GM23338 (cell line): ENCODE results near the gene CELF4. TPM values are rescaled to one million over a fixed set of nuclear protein-coding genes. Genes with fewer than 3 reads are reported as not detected.

Experiments
- ATAC-seq: fragments of 200-7000 bp; cut with Tn5 transposase; 3 replicates; pipeline ENCODE4 v1.9.1; 2020
- DNase-seq: peaks from one replicate; pipeline ENCODE4 v3.0.0-alpha.2; 2015; ENCODE audit warnings: low spot score
- H2AFZ ChIP-seq: fragments of 200-600 bp; sonication (generic); 2 replicates; pipeline ENCODE4 v1.8.0; 2016; ENCODE audit warnings: antibody characterized with exemption, mild to moderate bottlenecking, moderate library complexity
- H3F3A ChIP-seq: fragments of 200-600 bp; sonication (generic); replicated peaks from 2 replicates; pipeline ENCODE4 v1.8.0; 2017; ENCODE audit warnings: antibody characterized with exemption, mixed run types, low read depth
- H3K27ac ChIP-seq: fragments of 200-600 bp; sonication (generic); 2 replicates; pipeline ENCODE4 v1.6.1; 2016; ENCODE audit warnings: low read depth
- H3K27me3 ChIP-seq: fragments of 200-600 bp; sonication (generic); 2 replicates; pipeline ENCODE4 v1.8.0; 2016; ENCODE audit warnings: mild to moderate bottlenecking, mixed run types, moderate library complexity; ENCODE audit not compliant: insufficient read depth
- H3K36me3 ChIP-seq: fragments of 200-600 bp; sonication (generic); 2 replicates; pipeline ENCODE4 v1.8.0; 2016; ENCODE audit warnings: mild to moderate bottlenecking; ENCODE audit not compliant: insufficient read depth
- H3K4me1 ChIP-seq: fragments of 200-600 bp; sonication (generic); 2 replicates; pipeline ENCODE4 v1.8.0; 2016; ENCODE audit warnings: mild to moderate bottlenecking, moderate library complexity; ENCODE audit not compliant: insufficient read depth
- H3K4me2 ChIP-seq: fragments of 200-600 bp; sonication (generic); 2 replicates; pipeline ENCODE4 v1.7.1; 2017; ENCODE audit warnings: mixed run types
- H3K4me3 ChIP-seq: fragments of 200-600 bp; sonication (generic); 2 replicates; pipeline ENCODE4 v1.6.1; 2016; ENCODE audit warnings: mixed run types
- H3K79me2 ChIP-seq: fragments of 200-600 bp; sonication (generic); replicated peaks from 2 replicates; pipeline ENCODE4 v1.8.0; 2017; ENCODE audit warnings: mild to moderate bottlenecking; ENCODE audit not compliant: insufficient read depth
- H3K9me2 ChIP-seq: fragments of 200-600 bp; sonication (generic); 2 replicates; pipeline ENCODE4 v1.8.0; 2017; ENCODE audit not compliant: insufficient read depth
- H4K20me1 ChIP-seq: fragments of 200-600 bp; sonication (generic); replicated peaks from 2 replicates; pipeline ENCODE4 v1.8.0; 2017; ENCODE audit warnings: mild to moderate bottlenecking; ENCODE audit not compliant: insufficient read depth
- H3K27ac Mint-ChIP-seq: 2 replicates; pipeline ENCODE4 v1.8.0; 2020; ENCODE audit warnings: inconsistent platforms, mild to moderate bottlenecking, moderate library complexity, mixed read lengths
- H3K27me3 Mint-ChIP-seq: 3 replicates; pipeline ENCODE4 v1.8.0; 2022; ENCODE audit warnings: low read depth, mild to moderate bottlenecking, moderate library complexity, mixed read lengths, inconsistent platforms; ENCODE audit not compliant: insufficient read depth, poor library complexity
- H3K36me3 Mint-ChIP-seq: 3 replicates; pipeline ENCODE4 v1.8.0; 2021; ENCODE audit warnings: low read depth, mild to moderate bottlenecking, inconsistent platforms, moderate library complexity, mixed read lengths
- H3K4me1 Mint-ChIP-seq: 3 replicates; pipeline ENCODE4 v1.8.0; 2020; ENCODE audit warnings: mild to moderate bottlenecking, inconsistent platforms, mixed read lengths
- H3K4me3 Mint-ChIP-seq: 3 replicates; pipeline ENCODE4 v1.8.0; 2021; ENCODE audit warnings: moderate library complexity, mild to moderate bottlenecking, inconsistent platforms, mixed read lengths
- H3K9me3 Mint-ChIP-seq: 3 replicates; pipeline ENCODE4 v1.8.0; 2020; ENCODE audit warnings: moderate library complexity, mild to moderate bottlenecking, inconsistent platforms, mixed read lengths
- CREB1 ChIP-seq: fragments of 250-450 bp; sonication (Bioruptor Pico); IDR thresholded peaks from 2 replicates; pipeline ENCODE4 v1.5.0; 2020; ENCODE audit warnings: low read depth, mild to moderate bottlenecking, moderate library complexity
- EZH2 ChIP-seq: fragments of 200-600 bp; sonication (generic); IDR thresholded peaks from one replicate; pipeline ENCODE4 v1.8.0; 2017; ENCODE audit warnings: antibody characterized with exemption, mild to moderate bottlenecking, low read depth; ENCODE audit not compliant: unreplicated experiment
- EZH2phosphoT487 ChIP-seq: fragments of 200-600 bp; sonication (generic); IDR thresholded peaks from one replicate; pipeline ENCODE4 v1.8.1; 2018; ENCODE audit warnings: antibody characterized with exemption; ENCODE audit not compliant: unreplicated experiment
- JUNB ChIP-seq: IDR thresholded peaks from one replicate; pipeline ENCODE4 v1.6.1; 2016; ENCODE audit warnings: antibody characterized with exemption; ENCODE audit not compliant: unreplicated experiment
- NANOG ChIP-seq: IDR thresholded peaks from 2 replicates; pipeline ENCODE4 v1.6.1; 2016; ENCODE audit warnings: antibody characterized with exemption, borderline replicate concordance
- POLR2AphosphoS5 ChIP-seq: IDR thresholded peaks from 2 replicates; pipeline ENCODE4 v1.6.1; 2016; ENCODE audit warnings: antibody characterized with exemption, low read depth
- STAT1 ChIP-seq: IDR thresholded peaks from one replicate; pipeline ENCODE4 v1.6.1; 2016; ENCODE audit warnings: antibody characterized with exemption; ENCODE audit not compliant: unreplicated experiment
- ZNF114 ChIP-seq: fragments of 250-450 bp; sonication (Bioruptor Pico); IDR thresholded peaks from 2 replicates; pipeline ENCODE4 v1.5.0; 2020; ENCODE audit warnings: mild to moderate bottlenecking, moderate library complexity
- ZNF331 ChIP-seq: fragments of 250-450 bp; sonication (Bioruptor Pico); IDR thresholded peaks from 2 replicates; pipeline ENCODE4 v1.5.0; 2020; ENCODE audit warnings: low read depth, mild to moderate bottlenecking, moderate library complexity
- polyA plus RNA-seq: library from polyadenylated mRNA; unstranded; fragments of >200 nt; fragmentation: Nextera tagmentation; extraction: Ambion mirVana; gene quantifications from 2 replicates; pipeline ENCODE4 v1.2.1, GENCODE V29; 2016
- total RNA-seq: library from RNA; depleted of rRNA; stranded (reverse); fragments of >200 nt; shearing (Covaris generic); gene quantifications from 2 replicates; pipeline ENCODE4 v1.2.3, GENCODE V29; 2014
- TF ChIP-seq, protein P1 (sequence below), 2 experiments: fragments of 200-600 bp in 1 of 2; sonication (generic) in 1 of 2; conservative IDR thresholded peaks; 2 replicates each; pipeline versions ENCODE4 v1.5.1 to v1.6.1; 2016 to 2017; ENCODE audit warnings: antibody characterized with exemption in 2 of 2, low read depth in 2 of 2, mild to moderate bottlenecking in 2 of 2, moderate library complexity in 1 of 2
- TF ChIP-seq, protein P2 (sequence below): IDR thresholded peaks from one replicate; pipeline ENCODE4 v1.6.1; 2018; ENCODE audit warnings: antibody characterized with exemption; ENCODE audit not compliant: unreplicated experiment
- TF ChIP-seq, protein P3 (sequence below): fragments of 250-450 bp; sonication (Bioruptor Pico); IDR thresholded peaks from 2 replicates; pipeline ENCODE4 v1.5.0; 2020; ENCODE audit warnings: mild to moderate bottlenecking, moderate library complexity
- TF ChIP-seq, protein P4 (sequence below): IDR thresholded peaks from 2 replicates; pipeline ENCODE4 v1.6.1; 2016; ENCODE audit warnings: antibody characterized with exemption

The CELF4 gene
- total and polyA plus RNA-seq, 2 experiments from 2014 or later: 2.6 to 6.7 TPM

DNA sequence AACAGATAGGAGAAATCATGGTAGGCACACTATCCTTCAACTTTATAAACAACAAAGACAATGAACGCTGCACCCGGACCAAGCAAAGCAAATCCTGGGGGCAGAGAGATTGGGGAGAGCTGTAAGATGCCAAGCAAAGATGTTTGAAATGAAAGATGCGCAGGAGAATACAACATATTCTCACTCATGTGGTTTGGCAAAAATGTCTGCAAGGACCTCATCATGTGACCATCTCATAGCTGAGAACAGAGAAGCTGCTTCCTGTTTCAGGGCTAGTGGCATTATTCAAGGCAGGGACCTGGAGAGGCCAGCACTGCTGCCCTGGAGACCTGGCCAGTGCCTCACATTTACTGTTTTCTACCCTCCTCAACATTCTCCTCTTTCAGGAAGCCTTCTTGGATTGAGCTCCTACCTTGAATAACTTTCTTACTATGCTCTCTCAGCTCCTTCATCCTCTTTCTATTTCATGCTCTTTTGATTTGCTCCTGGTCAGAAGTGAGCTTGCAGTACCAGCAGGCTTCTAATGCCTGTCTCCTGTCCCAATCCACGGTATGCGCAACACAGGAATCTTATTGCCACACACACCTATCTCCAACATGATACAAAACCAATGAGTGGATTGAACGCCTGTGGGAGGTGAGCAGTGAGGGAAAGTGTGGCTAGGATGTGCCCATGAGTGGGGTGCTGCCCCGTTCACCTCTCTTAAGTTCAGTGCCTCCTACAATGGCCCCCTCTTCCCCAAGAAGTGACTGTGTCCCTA is 133.0 kb downstream of the CELF4 start:
- Mint-ChIP-seq H3K27ac (no peak overlapping the region), H3K36me3 (no peaks in the 10 kb centered on the region)

More for the DNA sequence above, 133.0 kb downstream of the CELF4 start:
- DNase-seq: no peak
- peaks cover 7% of the 10 kb centered on the region; the same call in 2 of the 3 replicates for H3K4me1 Mint-ChIP-seq
- H3K9me2 ChIP-seq: no peaks in the 10 kb centered on the region
- H3K36me3 ChIP-seq: no peaks in the 10 kb centered on the region; the same call in 1 of the 2 replicates
- no peak overlapping the region for H3K27ac ChIP-seq
- H3K79me2 ChIP-seq: no peaks in the 10 kb centered on the region
- H3K9me3 Mint-ChIP-seq: no peaks in the 10 kb centered on the region
- no peaks in the 10 kb centered on the region for H3K27me3 ChIP-seq
- no peak for ATAC-seq
- H3F3A ChIP-seq: no peaks in the 10 kb centered on the region
- TF ChIP-seq ZNF331 (CRISPR knock-in tag) (no peak), NANOG (no peak), JUNB (no peak), STAT1 (no peak), EZH2phosphoT487 (no peak), CREB1 (CRISPR knock-in tag) (no peak), POLR2AphosphoS5 (no peak), EZH2 (no peak), ZNF114 (CRISPR knock-in tag) (no peak)
- TF ChIP-seq, protein P1, sequence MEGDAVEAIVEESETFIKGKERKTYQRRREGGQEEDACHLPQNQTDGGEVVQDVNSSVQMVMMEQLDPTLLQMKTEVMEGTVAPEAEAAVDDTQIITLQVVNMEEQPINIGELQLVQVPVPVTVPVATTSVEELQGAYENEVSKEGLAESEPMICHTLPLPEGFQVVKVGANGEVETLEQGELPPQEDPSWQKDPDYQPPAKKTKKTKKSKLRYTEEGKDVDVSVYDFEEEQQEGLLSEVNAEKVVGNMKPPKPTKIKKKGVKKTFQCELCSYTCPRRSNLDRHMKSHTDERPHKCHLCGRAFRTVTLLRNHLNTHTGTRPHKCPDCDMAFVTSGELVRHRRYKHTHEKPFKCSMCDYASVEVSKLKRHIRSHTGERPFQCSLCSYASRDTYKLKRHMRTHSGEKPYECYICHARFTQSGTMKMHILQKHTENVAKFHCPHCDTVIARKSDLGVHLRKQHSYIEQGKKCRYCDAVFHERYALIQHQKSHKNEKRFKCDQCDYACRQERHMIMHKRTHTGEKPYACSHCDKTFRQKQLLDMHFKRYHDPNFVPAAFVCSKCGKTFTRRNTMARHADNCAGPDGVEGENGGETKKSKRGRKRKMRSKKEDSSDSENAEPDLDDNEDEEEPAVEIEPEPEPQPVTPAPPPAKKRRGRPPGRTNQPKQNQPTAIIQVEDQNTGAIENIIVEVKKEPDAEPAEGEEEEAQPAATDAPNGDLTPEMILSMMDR (conservative IDR thresholded peaks at IDR 0.05; ENCODE audit: low read depth in 2 of 2): no peak
- TF ChIP-seq, protein P2, sequence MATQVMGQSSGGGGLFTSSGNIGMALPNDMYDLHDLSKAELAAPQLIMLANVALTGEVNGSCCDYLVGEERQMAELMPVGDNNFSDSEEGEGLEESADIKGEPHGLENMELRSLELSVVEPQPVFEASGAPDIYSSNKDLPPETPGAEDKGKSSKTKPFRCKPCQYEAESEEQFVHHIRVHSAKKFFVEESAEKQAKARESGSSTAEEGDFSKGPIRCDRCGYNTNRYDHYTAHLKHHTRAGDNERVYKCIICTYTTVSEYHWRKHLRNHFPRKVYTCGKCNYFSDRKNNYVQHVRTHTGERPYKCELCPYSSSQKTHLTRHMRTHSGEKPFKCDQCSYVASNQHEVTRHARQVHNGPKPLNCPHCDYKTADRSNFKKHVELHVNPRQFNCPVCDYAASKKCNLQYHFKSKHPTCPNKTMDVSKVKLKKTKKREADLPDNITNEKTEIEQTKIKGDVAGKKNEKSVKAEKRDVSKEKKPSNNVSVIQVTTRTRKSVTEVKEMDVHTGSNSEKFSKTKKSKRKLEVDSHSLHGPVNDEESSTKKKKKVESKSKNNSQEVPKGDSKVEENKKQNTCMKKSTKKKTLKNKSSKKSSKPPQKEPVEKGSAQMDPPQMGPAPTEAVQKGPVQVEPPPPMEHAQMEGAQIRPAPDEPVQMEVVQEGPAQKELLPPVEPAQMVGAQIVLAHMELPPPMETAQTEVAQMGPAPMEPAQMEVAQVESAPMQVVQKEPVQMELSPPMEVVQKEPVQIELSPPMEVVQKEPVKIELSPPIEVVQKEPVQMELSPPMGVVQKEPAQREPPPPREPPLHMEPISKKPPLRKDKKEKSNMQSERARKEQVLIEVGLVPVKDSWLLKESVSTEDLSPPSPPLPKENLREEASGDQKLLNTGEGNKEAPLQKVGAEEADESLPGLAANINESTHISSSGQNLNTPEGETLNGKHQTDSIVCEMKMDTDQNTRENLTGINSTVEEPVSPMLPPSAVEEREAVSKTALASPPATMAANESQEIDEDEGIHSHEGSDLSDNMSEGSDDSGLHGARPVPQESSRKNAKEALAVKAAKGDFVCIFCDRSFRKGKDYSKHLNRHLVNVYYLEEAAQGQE: no peak
- TF ChIP-seq, protein P3, sequence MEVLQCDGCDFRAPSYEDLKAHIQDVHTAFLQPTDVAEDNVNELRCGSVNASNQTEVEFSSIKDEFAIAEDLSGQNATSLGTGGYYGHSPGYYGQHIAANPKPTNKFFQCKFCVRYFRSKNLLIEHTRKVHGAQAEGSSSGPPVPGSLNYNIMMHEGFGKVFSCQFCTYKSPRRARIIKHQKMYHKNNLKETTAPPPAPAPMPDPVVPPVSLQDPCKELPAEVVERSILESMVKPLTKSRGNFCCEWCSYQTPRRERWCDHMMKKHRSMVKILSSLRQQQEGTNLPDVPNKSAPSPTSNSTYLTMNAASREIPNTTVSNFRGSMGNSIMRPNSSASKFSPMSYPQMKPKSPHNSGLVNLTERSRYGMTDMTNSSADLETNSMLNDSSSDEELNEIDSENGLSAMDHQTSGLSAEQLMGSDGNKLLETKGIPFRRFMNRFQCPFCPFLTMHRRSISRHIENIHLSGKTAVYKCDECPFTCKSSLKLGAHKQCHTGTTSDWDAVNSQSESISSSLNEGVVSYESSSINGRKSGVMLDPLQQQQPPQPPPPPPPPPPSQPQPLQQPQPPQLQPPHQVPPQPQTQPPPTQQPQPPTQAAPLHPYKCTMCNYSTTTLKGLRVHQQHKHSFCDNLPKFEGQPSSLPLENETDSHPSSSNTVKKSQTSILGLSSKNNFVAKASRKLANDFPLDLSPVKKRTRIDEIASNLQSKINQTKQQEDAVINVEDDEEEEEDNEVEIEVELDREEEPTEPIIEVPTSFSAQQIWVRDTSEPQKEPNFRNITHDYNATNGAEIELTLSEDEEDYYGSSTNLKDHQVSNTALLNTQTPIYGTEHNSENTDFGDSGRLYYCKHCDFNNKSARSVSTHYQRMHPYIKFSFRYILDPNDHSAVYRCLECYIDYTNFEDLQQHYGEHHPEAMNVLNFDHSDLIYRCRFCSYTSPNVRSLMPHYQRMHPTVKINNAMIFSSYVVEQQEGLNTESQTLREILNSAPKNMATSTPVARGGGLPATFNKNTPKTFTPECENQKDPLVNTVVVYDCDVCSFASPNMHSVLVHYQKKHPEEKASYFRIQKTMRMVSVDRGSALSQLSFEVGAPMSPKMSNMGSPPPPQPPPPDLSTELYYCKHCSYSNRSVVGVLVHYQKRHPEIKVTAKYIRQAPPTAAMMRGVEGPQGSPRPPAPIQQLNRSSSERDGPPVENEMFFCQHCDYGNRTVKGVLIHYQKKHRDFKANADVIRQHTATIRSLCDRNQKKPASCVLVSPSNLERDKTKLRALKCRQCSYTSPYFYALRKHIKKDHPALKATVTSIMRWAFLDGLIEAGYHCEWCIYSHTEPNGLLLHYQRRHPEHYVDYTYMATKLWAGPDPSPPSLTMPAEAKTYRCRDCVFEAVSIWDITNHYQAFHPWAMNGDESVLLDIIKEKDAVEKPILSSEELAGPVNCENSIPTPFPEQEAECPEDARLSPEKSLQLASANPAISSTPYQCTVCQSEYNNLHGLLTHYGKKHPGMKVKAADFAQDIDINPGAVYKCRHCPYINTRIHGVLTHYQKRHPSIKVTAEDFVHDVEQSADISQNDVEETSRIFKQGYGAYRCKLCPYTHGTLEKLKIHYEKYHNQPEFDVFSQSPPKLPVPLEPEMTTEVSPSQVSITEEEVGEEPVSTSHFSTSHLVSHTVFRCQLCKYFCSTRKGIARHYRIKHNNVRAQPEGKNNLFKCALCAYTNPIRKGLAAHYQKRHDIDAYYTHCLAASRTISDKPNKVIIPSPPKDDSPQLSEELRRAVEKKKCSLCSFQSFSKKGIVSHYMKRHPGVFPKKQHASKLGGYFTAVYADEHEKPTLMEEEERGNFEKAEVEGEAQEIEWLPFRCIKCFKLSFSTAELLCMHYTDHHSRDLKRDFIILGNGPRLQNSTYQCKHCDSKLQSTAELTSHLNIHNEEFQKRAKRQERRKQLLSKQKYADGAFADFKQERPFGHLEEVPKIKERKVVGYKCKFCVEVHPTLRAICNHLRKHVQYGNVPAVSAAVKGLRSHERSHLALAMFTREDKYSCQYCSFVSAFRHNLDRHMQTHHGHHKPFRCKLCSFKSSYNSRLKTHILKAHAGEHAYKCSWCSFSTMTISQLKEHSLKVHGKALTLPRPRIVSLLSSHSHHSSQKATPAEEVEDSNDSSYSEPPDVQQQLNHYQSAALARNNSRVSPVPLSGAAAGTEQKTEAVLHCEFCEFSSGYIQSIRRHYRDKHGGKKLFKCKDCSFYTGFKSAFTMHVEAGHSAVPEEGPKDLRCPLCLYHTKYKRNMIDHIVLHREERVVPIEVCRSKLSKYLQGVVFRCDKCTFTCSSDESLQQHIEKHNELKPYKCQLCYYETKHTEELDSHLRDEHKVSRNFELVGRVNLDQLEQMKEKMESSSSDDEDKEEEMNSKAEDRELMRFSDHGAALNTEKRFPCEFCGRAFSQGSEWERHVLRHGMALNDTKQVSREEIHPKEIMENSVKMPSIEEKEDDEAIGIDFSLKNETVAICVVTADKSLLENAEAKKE (CRISPR knock-in tag): no peak
- TF ChIP-seq, protein P4, sequence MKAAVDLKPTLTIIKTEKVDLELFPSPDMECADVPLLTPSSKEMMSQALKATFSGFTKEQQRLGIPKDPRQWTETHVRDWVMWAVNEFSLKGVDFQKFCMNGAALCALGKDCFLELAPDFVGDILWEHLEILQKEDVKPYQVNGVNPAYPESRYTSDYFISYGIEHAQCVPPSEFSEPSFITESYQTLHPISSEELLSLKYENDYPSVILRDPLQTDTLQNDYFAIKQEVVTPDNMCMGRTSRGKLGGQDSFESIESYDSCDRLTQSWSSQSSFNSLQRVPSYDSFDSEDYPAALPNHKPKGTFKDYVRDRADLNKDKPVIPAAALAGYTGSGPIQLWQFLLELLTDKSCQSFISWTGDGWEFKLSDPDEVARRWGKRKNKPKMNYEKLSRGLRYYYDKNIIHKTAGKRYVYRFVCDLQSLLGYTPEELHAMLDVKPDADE: no peak
- peaks cover 5% of the 10 kb centered on the region for H3K27me3 Mint-ChIP-seq
- H3K4me3 ChIP-seq: no peak overlapping the region
- no peaks in the 10 kb centered on the region; the same call in 1 of the 2 replicates for H3K4me1 ChIP-seq
- no peak overlapping the region for H3K4me3 Mint-ChIP-seq
- no peak overlapping the region for H2AFZ ChIP-seq
- H3K4me2 ChIP-seq: no peak overlapping the region
- H4K20me1 ChIP-seq: no peaks in the 10 kb centered on the region
